ENCODE results near the gene ACOD1.
"Not testable (repeated sequence)": the region's sequence is repeated elsewhere in the genome, so short reads cannot be mapped to it uniquely, and the experiment has no call there.

Gene ACOD1

GRCh38 chr13:76948149-76948548 is at the start of gene ACOD1:
TSS of gene ACOD1 (plus strand) at chr13:76948511. CDS start at chr13:76948559, 48 bp downstream.
- DNase-seq (ENCODE audit: low spot score) = no peak

- not testable (repeated sequence) for DNase-seq (ENCODE audit: low spot score)
Measured at GRCh38 chr13:76899066-76899465, 49.2 kb upstream of the ACOD1 start.

DNA sequence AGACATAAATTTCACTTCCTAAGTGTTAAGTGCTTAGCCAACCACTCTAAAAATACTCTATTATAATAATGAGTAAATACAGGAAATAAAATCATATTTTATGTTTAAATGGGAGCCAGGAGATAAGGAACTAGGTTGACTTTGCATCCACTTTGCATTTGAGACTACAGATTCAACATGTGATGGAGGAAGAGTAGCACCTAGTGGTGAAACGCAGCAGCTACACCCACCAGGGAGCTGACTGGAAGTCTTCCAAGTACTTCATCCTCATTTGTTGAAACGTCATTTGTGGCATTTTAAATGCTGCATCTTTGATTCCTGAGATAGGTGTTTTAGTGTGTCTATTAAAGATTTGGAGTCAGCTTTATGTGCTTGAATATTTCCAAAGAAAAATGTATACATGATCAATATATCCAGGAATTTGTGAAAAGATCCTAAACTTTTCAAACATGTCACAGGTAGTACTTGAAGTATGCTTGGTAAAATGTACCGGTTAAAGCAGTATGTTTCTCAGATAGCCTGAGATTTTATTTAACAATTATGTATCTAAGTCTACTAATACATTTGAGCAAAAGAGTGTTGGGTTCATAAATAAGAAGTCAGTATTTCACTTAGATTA is 44.7 kb upstream of the ACOD1 start:
- peak; percentile 73 for DNase-seq (ENCODE audit: low spot score)

DNA sequence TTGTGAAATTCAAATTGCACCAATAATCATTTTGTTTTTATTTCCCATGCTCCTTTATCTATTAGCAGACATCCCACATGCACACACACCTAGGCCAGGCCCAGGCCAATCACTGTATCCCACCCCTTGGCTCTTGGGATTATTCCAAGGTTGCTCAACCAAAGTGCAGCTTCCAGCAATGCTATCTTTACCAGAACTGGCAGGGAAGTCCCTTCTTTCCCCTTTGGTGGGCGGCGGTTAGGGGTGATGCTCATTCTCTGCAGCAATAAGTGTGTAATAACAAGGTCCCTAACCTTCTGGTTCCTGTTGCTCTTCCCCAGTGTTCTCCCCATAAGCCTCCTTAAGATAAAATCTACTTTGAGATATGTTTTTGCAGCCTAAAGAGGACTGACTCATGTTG is 43.8 kb upstream of the ACOD1 start:
- DNase-seq (ENCODE audit: low spot score) = no peak

- DNase-seq (ENCODE audit: low spot score) = no peak
Measured at GRCh38 chr13:76912476-76912875, 35.8 kb upstream of the ACOD1 start.

DNA sequence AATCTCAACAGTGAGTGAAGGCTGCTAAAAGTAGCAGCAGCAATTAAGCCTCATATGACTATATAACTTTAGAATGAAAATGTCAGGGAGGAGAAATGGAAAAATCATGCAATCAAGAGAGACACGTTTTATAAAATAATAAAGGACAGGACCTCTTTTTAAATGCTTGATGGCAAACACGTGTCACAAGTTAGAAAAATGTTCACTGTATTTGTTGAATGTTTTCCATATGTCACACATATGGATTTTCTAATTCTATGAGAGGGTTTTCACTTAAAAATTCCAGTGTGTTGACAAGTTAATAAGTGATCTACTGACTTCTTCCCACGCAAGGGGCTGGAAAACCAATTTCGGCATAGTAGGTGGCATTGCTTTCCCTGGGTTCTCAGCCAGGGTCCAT is 34.4 kb upstream of the ACOD1 start:
- DNase-seq (ENCODE audit: low spot score) = no peak

- DNase-seq (ENCODE audit: low spot score) = no peak
Measured at GRCh38 chr13:76917095-76917494, 31.2 kb upstream of the ACOD1 start.

GRCh38 chr13:76917755-76918481 is 30.4 kb upstream of the ACOD1 start:
- DNase-seq (ENCODE audit: low spot score) = not testable (repeated sequence)

DNA sequence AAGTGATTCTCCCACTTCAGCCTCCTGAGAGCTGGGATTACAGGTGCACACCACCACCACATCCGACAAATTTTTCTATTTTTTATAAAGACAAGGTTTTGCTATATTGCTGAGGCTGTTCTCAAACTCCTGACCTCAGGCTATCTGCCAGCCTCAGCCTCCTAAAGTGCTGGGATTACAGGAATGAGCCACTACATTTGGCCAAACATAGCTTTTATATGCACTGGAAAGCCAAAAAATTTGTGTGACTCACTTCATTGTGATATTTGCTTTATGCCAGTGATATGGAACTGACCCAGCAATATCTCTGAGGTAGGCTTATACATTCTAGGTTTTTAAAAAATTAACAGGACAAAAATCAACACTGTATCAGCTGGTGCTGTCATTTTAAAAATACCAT is 26.8 kb upstream of the ACOD1 start:
- DNase-seq (ENCODE audit: low spot score) = no peak

GRCh38 chr13:76925115-76925514 is 23.2 kb upstream of the ACOD1 start:
- DNase-seq (ENCODE audit: low spot score) = no peak

- no peak for DNase-seq (ENCODE audit: low spot score)
Measured at GRCh38 chr13:76927955-76928354, 20.4 kb upstream of the ACOD1 start.

DNA sequence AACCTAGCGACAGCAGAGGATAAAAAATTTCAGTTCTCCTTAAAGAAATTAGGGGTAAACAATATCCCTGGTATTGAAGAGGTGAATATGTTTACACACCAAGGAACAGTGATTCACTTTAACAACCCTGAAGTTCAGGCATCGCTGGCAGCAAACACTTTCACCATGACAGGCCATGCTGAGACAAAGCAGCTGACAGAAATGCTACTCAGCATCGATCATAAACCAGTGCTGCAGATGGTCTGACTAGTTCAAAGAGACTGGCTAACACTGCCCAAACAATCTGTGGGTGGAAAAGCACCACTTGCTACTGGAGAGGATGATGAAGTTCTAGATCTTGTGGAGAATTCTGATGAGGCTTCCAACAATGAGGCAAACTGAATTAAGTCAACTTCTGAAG is 19.9 kb upstream of the ACOD1 start:
- DNase-seq (ENCODE audit: low spot score) = no peak

GRCh38 chr13:76929320-76929719 is 19.0 kb upstream of the ACOD1 start:
- DNase-seq (ENCODE audit: low spot score) = no peak

GRCh38 chr13:76929851-76930374 is 18.4 kb upstream of the ACOD1 start:
- DNase-seq (ENCODE audit: low spot score) = no peak

GRCh38 chr13:76932076-76932475 is 16.2 kb upstream of the ACOD1 start:
- no peak for DNase-seq (ENCODE audit: low spot score)

GRCh38 chr13:76934671-76935070 is 13.6 kb upstream of the ACOD1 start:
- no peak for DNase-seq (ENCODE audit: low spot score)

GRCh38 chr13:76936763-76937162 is 11.5 kb upstream of the ACOD1 start:
- no peak for DNase-seq (ENCODE audit: low spot score)

DNA sequence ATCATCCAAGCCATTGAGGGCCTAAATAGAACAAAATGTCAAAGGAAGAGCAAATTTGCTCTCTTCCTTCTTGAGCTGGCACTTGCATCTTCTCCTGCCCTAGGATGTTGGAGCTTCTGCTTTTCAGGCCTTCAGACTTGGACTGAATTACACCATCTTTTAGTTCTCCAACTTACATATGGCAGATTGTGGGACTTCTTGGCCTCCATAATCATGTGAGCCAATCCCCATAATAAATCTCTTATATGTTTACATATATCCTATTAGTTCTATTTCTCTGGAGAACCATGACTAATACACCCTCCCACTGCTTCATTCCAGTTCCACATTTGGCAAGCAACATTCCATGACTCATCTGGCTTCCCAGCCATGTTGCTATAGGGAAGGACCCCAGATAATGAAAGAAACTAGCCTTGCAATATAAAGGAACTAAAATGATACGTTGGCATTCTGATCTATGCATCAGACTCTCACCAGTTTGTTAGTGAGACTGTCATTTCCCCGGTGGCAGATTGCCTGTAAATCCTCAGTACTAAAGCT is 11.0 kb upstream of the ACOD1 start:
- no peak for DNase-seq (ENCODE audit: low spot score)

- DNase-seq (ENCODE audit: low spot score) = no peak
Measured at GRCh38 chr13:76939215-76939614, 9.1 kb upstream of the ACOD1 start.

DNA sequence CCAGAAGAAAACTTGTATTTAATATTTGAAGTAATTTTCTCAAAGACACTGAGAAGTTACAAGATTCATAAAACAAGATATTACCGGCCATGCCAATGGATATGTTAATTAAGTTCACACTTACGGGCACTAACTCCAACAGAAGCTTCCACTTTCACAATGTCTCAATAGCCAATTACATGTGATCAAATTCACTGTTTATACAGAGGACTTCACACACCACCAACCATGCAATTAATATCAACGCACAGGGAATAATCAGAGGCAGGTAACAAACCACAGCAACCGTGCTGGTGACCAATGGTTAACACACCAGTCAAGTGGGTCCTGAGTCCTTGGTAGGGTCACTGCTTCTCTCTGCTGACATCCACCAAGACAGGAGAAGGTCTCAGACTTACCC is 5.9 kb upstream of the ACOD1 start:
- DNase-seq (ENCODE audit: low spot score) = no peak

DNA sequence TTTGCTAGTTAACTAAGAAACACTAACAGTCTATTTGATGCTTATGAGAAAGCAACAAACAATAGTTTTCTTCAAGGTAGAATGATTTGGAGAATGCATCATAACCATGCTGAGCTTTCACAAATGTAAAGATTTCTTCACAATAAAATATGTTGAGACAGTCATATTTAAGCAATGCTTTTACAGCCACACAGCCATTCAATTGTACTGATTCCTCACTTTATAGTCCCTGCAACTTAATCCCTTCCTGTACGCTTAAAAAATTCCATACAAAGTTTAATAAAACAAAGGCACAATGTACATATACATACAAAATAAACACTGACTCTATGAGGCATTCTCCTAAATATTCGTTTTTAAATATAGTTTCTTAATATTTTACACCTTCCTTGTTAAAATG is 4.7 kb upstream of the ACOD1 start:
- DNase-seq (ENCODE audit: low spot score) = no peak

DNA sequence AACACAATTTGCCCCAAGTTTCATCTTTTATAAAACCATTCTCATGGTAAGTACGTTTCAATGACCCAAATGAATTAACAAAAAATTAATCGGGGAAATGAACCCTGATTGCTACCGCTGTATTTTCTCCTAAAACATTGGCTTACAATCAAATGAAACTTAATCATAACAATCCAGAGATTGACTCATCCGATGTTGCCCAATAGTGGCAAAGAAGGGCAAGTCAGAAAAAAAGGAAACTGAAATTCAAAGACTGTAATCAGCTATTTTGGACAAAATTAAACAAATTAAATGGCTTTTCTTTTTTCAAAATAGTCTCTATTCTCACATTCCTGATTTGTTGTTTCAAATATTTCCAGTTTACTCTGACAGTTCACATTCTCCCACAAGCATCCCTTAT is 3.9 kb upstream of the ACOD1 start:
- no peak for DNase-seq (ENCODE audit: low spot score)

- no peak for DNase-seq (ENCODE audit: low spot score)
Measured at GRCh38 chr13:76950101-76950500, 1.8 kb downstream of the ACOD1 start.
